NCI-H2171 (cell line): ENCODE results near the gene ARSA.
"Not testable (repeated sequence)": the region's sequence is repeated elsewhere in the genome, so short reads cannot be mapped to it uniquely, and the experiment has no call there.

Experiments
- DNase-seq: peaks from one replicate; lab custom pipeline; 2025; lab: John Stamatoyannopoulos, UW

The ARSA gene

DNA sequence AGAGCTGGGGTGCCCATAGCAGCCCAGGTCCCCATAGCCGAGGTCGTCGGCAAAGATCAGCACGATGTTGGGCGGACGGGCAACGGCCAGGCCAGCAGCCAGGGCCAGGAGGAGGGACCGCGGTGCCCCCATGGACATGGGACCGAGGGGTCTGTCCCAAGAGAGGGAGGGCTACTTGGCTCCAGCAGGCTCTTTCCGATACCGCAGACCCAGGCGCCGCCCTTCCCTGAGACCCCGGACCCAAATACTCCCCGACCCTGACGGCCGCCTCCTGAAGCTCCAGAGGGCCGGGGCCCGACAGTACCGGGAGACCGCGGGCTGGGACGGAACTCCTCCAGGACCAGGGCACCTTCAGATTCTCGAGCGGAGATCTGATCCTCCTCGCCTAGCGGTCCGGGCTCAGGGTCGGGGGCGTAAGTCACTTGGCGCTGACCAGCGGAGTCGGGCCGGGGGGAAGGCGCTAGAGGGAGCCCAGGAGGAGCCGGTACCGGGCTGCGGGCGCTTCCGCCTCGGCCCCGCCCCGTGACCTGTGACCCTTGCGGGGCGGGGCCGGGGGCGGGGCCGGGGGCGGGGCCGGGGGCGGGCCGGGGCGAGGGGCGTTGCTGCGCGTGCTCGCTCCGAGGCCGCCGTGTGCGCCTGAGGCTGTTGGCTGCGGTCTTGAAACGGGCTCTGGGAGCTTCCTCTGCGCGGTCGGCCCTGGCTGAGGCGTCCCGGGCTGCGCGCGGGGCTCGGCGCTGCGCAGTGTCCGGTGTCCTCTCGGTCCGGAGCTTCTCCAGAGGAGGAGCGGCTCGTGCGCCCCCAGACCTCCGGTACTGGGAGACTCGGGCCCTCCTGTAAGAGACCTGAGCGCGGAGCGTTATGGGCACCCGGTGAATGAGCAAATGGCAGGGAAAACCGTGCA lies at the start of gene ARSA:
Gene ARSA (minus strand): TSS at position 511 of the 901 bp plus-strand sequence. CDS start 373 bp downstream, at position 138.
- peak; percentile 75 for DNase-seq

DNA sequence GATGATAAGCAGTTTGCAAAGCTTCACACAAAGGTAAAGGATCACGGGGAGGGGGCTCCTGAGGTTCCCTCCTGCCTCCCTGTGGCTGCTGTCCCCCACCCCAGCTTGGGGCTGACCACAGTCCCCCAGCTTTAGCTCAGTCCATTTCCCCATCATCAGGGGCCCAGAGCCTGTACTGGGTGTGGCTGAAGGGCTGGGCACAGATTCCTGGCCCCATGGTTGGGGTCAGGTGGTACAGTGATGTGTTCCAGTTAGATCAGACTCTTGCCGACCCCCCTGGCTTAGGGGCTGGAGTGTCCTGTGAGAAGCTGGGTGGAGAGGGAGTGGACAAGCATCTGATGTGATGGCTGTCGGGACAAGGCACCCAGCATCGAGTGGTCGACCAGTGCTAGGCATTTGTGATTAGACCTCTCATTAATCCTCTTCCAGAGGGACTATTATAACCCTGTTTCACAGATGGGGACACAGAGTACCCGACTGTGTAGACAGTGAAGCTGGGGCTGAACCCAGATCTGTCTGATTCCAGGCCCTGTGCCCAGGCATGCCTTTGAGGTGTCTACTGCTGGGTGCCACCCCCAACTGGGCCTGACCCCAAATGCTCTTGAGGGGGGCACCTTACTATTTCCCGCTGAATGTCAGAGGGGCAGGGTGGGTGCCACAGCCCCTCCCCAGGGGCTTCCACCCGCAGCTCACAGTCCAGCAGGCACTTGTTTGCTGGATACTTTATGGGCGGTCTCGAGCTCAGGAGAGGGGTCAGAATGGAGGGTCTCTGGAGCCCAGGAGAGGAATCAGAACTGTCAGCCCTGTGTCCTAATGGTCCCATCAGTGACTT lies 48.9 kb upstream of the ARSA start:
- no peak for DNase-seq

DNA sequence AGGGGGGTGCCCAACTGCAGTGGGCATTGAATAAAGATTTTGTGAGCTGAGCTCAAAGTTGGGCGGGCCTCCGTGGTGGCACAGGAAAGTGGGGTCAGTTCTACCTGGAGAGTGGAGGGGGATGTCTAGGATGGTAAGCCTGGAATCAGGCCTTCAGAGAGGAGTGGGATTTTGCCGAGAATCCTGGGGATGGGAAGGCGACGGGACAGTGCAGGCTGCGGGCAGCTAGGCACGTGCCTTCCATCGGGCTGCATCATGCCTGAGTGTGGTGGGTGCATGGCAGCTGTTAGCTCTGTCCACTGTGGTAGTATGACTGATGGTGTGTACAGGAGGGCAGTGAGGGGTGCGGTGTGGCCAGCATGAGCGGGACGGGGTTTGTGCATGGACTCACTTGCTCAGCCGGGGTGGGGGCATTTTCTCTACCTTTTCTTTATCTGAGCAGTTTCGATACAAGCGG lies 48.3 kb upstream of the ARSA start:
- DNase-seq: no peak

DNA sequence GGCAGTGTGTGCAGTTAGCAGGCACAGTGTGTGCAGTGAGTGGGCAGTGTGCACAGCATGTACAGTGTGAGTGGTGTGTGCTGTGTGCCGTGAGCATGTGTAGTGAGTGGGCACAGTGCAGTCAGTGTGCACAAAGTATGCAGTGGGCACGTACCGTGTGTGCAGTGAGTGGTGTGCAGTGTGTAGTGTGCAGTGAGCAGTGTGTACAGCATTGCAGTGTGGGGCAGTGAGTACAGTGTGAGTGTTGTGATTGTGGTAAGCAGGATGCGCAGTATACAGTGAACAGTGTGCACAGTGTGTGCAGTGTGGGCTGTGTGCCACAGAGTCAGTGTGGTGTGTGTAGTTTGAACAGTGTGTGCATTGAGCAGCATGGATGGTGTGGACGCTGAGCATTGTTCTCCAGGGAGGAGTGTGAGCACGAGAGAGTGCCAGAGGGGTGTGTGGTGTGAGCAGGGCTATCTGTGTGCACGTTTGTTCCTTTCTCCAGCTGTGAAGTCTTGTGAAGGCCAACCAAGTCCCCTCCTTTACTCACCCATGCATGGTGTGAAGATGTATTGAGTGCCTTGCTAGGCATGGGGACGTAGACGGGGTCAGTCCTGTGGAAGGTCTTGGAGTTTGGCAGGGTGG lies 47.7 kb upstream of the ARSA start:
- no peak for DNase-seq

DNA sequence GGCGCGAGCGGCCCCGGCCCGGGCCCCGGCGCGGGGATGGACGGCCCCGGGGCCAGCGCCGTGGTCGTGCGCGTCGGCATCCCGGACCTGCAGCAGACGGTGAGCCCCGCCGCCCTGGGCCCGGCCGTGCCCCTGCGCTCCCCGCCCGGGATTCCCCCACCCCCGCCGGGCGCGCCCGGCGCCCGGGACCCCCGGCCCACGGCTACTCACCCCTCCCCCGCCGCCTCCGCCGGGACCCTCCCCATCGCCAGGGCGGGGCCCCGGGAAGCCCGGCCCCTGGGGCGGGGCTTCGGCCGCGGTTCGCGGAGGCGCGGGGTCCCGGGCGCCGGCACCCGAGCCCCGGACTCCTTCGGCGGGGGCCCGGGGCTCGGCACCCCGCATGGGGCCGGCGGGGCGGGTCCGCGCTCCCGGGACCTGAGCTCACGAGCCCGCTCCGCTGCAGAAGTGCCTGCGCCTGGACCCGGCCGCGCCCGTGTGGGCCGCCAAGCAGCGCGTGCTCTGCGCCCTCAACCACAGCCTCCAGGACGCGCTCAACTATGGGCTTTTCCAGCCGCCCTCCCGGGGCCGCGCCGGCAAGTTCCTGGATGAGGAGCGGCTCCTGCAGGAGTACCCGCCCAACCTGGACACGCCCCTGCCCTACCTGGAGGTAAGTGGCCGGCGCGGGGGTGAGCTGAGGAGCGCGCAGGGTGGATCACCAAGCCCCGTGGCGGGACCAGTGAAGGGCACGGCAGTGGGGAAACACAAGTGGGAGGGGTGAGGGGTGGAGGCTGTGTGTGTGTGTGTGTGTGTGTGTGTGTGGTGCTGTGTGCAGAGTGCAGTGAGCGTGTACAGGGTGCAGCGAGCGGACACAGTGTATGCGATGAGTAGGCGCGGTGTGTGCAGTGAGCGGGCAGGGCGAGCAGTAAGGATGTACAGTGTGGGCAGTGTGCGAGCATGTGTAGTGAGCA lies 46.9 kb upstream of the ARSA start:
- DNase-seq: peak; percentile 66

DNA sequence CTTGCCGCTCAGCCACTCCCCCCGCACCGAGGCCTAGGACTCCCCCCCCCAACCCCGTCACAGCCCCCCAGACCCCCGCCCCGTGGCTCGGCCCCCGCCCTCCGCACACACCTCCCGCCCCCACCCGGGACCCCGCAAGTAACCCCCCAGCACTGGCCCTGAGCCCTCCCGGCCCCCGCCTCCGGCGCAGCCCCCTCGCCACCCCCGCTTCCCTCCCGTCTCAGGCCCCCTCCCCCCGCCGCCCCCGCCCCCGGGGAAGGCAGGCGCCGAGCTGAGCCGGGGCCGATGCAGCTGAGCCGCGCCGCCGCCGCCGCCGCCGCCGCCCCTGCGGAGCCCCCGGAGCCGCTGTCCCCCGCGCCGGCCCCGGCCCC lies 46.2 kb upstream of the ARSA start:
- no peak for DNase-seq

DNA sequence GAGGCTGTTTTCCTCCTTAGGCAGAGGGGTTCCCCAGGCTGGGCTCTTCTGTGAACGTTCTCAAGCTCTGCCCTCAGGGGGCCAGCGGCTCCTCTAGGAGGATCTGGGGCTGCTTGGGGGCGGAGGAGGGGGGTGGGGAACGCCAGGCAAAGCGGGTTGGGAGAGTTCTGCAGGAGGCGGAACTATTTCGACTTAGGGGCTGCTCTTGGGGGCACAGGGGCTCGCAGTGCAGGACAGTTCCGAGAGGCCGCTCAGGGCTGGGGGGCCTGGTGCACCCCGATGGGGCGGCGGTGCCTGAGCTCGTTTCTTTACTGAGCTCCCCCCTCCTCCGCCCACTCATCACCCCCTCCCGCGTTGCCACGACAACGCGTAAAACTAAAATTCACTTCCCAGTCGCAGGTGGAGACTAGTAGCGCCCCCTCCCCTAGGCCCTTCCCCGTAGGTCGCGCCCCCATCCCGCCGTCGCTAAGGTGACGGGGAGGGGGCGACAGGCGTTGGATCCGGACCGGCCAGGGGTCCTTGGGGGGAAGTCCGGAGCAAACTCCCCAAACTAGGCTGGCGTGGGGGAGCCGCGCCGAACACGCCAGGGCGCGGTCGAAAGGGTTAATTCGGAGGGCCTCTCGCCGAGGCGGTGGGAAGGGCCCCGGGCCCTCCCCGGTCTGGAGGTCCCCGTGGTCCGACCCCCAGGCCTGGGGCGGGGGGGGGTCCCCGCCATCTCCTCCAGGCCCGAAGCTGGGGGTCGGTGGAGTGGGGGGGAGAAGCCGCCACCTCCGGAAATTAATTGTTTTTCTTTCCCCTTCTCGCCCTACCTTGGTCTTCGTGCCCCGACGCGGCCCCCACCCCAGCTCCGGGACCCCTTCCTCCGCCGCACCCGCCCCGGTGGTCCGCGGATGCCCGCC lies 45.5 kb upstream of the ARSA start:
- DNase-seq: no peak

DNA sequence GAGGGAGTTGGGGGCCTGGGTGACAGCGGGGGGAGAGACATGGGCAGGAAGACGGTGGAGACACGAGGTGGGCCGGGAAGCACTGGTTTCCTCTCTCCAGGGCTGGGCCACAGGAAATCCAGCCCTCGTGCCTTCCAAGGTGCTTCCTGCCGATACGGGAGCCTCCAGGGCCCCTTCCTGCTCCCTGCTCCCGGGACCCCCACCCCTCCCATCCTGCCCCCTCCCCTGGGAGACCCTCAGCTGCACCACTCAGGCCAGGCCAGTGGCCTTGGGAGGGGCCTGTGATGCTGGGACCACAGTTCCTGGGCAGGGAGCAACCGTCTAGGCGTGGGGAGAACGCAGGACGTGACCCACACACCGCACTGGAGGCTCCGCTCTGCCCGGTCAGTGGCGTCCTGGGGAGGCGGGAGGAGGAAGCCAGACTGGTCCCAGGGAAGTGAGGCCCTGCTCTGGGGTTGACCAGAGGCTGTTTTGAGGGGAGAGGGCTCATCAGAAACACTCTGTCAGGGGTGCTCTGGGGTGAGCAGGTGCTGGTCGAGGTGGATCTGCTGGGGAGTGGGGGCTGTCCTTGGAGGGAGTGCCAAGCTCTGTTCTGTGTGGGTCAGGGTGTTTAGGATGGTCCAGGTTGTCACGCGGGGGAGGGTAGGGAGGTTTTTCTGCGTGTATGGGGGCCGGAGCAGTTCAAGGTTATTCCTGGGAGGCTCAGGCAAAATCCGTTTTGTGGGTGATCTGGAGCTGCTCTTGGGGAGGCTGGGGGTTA lies 44.7 kb upstream of the ARSA start, which contains the start of gene SHANK3:
Gene SHANK3 (plus strand): TSS at position 353 of the 760 bp plus-strand sequence.
- DNase-seq: no peak

DNA sequence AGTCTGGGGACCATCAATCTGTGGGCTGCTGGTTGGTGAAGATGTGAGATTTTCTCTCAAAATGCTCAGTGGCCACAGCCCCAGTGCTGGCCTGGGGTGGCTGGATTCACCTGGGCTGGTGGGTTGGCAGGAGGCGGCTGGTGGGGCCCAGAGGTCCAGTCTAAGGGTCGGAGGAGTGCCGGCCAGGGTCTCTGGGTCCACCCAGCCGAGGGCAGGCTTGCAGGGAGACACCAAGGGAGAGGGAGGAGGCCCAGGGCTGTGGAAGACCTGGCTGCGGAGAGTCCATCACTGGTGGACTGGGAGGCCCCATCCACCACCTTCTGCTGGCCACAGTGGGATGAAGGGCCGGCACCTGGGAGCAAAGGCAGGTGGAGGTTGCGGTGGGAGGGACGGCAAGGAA lies 44.1 kb upstream of the ARSA start:
- DNase-seq: no peak

DNA sequence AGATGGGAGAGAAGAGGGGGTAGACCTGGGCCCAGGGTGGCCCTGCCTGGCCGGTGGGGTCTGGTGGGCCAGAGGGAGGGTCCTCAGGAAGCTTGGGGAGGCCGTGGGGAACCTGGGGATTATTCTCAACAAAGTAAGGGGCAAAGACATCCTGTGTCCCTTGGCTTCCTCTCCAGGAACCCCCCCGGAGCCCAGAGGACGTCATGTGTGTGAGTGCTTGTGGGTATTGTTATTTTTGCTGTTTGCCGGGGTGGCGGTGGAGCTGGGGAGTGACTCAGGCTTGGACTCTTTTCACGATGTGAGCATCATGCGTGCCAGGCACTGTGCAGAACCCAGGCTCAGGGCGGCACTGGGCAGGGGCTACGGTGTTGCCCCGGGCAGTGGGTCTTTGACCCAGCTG lies 43.7 kb upstream of the ARSA start:
- DNase-seq: no peak

DNA sequence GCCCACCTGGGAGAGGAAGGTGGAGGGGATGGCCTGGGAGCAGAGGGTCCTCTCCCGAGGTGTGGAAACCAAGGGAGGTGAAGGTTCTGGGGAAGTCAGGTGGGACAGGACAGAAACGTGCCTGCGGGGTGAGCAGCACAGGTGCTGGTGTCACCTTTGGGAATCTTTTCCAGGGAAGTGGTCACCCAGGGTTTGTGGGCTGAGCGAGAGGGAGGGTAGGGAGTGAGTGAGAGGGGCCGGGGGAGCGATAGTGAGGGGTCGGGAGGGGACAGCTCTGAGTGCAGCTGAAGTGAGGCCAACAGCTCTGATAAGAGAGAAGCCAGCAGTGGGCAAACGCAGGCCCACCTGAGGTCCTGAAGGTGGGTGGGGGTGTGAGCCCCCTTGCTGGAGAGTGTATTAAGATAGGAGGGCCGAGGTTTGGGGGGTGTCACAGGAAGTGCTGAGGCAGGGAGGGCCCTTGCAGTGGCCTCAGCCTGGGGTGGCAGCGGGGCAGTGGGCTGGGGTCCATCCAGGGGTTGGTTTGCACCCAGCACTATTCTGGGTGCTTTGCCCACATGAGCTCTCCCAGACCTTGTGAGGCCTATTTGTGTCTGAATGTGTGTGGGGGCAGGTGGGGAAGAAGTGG lies 43.1 kb upstream of the ARSA start:
- no peak for DNase-seq

DNA sequence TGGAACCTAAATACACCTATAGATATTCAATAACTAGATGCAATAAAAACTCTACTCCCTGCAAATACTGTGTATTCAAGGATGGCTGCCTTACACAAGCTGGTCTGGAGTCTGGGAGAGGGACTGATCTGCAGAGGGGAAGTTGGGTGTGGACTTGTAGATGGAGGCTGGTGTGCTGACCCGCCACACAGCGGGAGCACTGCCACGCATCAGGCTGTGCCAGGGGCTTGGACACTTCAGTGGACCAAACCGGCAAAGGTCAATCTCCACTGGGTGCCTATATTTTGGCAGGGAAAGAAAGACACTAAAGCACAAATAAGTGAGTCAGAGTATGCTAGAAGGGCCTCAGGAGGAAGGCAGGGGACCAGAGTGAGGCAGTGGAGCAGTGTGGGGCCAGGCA lies 42.6 kb upstream of the ARSA start:
- DNase-seq: no peak

DNA sequence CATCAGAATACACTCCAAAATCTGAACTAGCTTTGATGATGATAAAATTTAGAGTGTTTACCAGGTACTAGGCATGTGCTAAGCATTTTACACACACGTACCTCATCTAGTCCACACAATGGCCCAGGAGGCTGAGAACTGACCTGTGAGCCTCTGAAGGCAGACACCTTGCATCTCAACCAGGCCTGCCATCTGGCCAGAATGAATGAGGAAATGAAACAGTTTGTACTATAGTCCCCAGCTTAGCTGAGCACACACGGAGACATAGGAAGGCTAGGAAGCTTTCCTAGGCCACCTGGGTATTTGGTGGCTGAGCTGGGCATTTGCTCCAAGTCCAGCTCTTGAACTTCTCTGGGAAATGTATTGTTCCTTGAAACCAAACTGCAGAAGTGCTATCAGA lies 37.8 kb upstream of the ARSA start:
- no peak for DNase-seq

DNA sequence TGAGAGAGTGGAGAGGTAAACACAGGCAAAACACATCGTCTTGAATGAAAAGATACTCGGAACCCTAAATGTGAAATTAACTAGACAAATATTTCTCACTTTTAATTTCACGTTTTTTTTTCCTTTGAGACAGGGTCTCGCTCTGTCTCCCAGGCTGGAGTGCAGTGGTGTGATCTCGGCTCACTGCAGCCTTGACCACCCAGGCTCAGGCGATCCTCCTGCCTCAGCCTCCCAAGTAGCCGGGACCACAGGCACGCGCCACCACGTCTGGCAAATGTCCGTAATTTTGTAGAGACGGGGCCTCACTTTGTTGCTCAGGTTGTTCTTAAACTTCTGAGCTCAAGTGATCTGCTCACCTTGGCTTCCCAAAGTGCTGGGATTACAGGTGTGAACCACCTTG lies 37.3 kb upstream of the ARSA start:
- DNase-seq: no peak

DNA sequence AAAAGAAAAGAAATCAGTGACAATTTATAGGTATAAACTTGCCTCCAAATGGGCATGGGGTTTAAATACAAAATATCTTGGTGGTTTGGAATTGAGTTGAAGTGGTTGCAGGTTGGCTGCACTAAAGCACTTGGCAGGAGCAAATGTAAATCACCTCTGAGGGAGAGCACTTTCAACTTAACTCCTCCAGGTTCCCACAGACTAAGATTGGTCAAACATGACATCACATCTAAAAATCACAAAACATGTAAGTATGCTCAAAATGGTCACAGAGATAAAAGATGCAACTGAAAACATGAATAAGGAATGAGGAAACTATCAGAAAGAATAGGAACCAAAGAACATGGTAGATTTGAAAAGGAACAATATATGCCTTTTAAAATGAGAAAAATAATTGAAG lies 32.4 kb upstream of the ARSA start:
- no peak for DNase-seq

DNA sequence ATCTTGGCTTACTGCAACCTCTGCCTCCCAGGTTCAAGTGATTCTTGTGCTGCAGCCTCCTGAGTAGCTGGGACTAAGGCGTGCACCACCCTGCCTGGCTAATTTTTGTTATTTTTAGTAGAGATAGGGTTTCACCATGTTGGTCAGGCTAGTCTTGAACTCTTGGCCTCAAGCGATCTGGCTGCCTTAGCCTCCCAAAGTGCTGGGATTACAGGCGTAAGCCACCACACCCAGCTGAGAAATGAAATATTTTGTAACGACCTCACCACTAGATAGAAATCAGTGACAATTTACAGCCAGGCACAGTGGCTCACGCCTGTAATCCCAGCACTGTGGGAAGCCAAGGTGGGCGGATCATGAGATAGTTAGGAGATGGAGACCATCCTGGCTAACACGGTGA lies 31.8 kb upstream of the ARSA start:
- DNase-seq: not testable (repeated sequence)

DNA sequence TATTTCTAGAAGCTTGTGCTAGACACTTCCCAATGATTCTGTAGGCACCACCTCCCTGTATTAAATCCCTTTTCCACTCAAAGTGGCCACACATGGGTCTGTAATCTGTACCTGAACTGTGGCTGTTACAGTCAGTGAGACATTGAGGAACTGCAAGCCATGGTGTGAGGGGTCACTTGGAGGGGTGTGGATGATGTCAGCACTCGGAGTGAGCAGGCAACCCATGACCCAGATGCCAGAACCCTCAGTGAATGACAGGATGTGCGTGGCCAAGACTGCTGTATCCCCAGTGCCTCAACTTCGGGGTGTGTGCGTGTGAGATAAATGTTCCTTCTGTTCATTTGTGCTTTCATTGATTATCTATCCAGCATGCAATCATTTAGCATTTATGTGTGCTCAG lies 30.0 kb upstream of the ARSA start:
- DNase-seq: no peak

DNA sequence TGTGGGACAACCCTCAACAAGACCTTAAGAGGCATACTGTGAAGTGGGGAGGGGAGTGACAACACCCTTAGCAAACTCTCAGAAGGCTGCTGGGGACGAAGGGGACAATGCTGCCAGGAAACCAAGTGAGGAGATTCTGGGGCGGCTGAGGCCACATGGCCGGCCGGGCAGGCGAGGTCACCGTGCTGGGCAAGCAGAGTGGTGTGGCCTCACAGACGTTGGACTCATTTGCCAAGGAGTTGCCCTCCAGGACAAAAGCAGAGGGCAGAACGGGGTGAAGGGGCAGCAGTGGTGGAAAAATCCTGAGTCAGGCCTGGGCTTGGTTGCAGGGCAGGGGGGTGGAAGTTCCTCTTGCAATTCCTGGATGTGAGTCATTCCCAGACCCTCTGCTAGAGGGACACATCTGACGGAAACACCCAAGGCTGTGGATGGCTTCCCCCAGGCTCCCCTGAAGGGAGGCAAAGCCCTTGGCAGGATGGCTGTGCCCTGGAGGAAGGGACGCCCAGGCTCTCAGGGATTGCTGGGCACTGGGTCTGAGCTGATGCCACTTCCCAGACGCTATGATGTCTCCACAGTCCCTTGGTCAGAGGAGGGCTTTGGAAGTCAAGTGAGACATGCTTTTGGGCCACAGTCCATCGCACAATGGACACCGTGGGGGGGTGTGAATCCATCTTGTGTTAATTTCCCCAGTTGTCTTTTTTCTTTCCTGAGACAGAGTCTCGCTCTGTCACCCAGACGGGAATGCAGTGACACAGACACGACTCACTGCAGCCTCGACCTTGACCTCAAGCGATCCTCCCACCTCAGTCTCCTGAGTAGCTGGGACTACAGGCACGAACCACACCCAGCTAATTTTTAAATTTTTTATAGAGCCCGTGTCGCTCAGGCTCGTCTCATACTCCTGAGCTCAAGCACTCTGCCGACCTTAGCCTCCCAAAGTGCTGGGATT lies 28.4 kb upstream of the ARSA start:
- DNase-seq: no peak
